GM18519 (cell line): Measurements from ENCODE around the gene SPDYE18.
"Not testable (repeated sequence)": the region's sequence is repeated elsewhere in the genome, so short reads cannot be mapped to it uniquely, and the experiment has no call there.

Experiments
- ATAC-seq: cut with Tn5 transposase; IDR thresholded peaks from one replicate; pipeline ENCODE4 v1.9.1; 2021; ENCODE audit warnings: mild to moderate bottlenecking, moderate library complexity; ENCODE audit not compliant: unreplicated experiment, low FRiP score

The SPDYE18 gene, protein sequence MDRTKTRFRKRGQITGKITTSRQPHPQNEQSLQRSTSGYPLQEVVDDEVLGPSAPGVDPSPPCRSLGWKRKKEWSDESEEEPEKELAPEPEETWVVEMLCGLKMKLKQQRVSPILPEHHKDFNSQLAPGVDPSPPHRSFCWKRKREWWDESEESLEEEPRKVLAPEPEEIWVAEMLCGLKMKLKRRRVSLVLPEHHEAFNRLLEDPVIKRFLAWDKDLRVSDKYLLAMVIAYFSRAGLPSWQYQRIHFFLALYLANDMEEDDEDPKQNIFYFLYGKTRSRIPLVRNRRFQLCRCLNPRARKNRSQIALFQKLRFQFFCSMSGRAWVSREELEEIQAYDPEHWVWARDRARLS

DNA sequence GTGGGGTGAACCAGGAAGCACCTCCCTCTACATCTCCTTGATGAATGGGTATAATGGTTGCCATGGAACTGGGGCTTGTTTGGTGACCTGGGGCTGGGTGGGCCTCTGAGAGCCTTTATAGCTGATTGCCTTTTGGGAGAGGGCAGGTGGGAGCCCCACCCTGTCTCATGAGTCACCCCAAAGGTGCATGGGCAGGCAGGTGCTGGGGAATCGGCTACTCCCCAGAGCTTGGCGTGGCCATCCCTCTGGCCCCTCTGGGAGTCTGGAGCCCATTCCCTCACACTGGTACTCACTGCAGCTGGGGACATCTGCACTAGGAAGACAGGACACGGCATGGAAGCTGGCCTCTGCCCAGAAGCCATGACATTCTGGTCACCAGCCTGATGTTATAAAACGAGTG is at the start of gene SPDYE18:
Gene SPDYE18 (minus strand): TSS at position 2 of the 400 bp plus-strand sequence. CDS start 2,046 bp downstream, outside the sequence.
- not testable (repeated sequence) for ATAC-seq

DNA sequence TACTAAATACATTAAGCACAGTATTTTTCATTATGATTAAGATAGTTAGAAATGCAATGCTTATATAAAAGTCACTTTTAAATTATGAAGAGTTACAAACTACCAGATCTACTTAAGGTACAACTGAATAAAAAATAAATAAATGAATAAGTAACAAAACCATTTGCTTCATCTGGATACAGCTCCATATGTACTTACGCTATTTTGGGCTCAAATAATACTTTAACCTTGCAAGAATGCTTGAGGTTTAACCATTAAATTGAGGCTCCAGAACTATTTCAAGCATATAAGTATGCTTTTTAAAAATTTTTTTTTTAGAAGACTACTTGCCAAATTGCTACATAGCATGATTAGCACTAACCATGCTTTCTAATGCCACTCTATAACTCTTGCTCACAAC is 46.0 kb upstream of the SPDYE18 start:
- not testable (repeated sequence) for ATAC-seq

DNA sequence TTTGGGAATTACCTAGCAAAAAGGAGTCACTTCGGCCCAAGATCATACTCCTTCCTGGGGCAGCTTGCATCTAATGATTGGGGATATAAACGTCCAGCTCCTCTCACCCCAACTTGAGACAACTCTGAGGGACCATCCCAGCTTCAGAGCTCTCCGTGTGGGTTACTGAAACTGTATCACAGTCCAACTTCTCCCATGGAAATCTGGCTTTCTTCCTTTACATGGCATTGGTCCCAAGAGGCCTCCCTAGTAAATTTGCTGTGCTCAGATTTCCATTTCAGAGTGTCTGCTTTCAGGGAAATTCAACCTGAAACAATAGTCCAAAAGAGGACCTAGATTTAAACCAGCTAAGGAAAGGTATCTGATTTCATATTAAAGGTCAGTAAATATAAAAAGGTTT is 45.3 kb upstream of the SPDYE18 start:
- not testable (repeated sequence) for ATAC-seq

DNA sequence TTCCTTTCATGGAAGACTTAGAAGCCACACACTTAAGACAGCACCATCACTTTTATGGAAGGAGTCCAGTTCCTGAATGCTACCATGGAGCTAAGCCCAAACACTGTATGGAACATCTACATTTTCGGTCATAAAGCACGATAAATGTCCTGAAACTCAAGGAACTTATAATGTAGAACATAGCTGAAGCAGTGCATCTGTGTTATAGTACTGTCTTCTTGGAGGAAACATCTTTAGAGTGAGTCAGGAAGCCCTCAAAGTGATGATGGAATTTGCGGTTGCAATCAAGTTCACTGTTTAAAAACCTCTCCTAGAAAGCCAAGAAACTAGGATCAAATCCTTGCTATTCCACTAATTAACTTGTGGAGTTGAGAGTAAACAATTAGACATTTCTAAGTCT is 43.5 kb upstream of the SPDYE18 start:
- ATAC-seq = not testable (repeated sequence)

DNA sequence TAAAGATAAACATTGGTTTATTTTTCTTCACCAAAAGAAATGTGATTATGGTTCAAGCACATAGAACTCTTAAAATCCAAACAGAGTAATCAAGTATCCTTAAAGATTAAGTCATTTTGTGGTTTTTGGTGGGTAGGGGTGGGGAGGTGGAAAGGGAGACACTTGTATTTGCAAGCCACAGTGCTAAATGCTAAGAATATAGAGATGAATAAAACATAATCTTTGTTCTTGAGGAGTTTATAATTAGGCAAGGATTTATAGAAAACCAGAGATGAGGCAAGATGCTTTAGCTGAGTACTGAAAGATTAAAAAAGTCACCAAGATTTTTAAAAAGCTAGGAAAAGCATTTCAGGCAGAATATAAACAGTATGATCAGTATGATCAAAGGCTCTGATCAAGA is 40.3 kb upstream of the SPDYE18 start:
- ATAC-seq = not testable (repeated sequence)

DNA sequence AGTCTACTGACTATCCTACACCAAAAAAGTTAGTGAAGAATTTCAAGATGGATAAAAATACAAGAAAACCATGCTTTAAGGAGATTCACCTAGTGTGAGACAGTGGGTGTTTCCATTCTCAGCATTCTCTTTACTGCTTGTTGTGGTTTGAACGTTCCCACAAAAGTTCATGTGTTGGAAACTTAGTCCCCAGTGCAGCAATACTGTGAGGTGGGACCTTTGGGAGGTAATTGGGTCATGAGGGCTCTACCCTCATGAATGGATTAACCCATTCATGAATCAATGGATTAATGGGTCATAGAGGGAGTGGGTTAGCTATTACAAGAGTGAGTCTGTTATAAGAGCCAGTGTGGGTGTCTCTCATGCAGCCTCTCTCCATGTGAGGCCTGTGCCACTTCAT is 38.8 kb upstream of the SPDYE18 start:
- ATAC-seq = not testable (repeated sequence)

DNA sequence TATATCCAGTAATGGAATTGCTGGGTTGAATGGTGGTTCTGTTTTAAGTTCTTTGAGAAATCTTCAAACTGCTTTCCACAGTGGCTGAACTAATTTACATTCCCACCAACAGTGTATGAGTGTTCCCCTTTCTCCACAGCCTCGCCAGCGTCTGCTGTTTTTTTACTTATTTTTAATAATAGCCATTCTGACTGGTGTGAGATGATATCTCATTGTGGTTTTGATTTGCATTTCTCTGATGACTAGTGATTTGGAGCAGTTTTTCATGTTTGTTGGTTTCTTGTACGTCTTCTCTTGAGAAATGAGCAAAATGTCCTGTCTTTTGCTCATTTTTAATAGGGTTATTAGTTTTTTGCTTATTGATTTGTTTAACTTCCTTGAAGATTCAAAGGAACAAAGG is 38.1 kb upstream of the SPDYE18 start:
- ATAC-seq = not testable (repeated sequence)

DNA sequence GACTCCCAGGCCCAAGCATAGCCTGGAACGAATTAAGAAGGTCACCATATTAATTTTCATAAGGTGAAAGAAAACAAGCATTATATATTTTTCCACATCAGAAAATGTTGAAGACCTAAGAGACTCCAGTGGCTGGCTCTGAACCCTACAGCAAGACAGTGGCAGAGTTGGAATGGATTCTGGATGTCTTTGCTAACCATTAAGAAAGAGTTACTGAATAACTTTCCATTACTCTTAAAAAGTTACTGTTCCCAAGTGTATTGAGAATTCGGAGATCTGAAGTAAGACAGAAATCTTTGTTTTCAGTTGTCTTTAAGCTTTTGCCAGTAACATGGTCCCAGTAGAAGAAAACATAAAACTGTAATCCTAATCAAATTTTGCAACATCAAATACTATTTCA is 29.9 kb upstream of the SPDYE18 start:
- not testable (repeated sequence) for ATAC-seq

DNA sequence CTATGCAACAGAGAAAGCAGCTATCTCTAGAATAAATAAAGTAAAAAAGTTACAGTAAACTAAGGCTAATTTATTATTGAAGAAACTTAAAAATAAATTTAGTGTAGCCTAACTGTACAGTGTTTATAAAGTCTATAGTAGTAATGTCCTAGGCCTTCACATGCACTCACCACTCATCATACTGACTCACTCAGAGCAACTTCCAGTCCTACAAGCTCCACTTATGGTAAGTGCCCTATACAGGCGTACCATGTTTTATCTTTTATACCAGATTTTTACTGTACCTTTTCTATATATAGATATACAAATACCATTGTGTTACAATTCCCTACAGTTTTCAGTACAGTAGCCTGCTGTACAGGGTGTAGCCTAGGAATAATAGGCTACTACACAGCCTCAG is 19.8 kb upstream of the SPDYE18 start:
- ATAC-seq = not testable (repeated sequence)

DNA sequence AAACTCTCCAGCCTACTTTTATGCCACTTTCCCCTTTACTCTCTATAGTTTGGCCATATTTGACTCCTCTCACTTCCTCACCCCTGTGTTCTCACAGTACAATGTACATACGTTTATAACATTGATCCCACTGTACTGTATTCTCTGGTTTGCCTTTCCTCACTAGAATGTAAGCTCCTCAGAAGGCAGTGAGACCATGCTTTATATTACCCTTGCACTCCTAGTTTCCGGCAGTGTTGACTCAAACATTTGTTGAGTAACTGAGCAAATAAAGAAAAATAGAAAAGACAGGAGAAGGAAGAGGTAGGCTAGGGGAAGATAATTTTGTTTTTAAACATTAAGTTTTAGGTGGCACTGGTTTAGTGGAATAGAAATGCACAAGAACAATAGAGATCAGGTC is 17.9 kb upstream of the SPDYE18 start:
- ATAC-seq = not testable (repeated sequence)

DNA sequence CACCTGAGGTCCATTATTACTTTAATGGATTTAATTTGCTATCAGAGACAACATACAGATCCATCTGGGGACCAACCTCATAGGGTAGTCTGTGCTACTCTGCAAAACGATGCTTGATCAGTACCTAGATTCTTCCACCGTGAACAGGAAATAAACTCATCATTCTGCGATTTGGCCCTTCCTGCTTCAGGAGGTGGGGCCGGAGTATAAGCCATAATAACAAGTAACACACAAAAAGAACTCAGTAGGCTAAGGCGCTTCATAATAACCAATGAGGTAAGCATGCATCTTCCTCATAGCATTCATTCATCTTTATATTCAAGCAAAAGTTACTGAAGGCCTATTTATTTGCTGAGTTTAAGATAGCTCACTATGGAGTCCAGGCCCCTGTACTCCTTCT is 17.3 kb upstream of the SPDYE18 start:
- not testable (repeated sequence) for ATAC-seq

DNA sequence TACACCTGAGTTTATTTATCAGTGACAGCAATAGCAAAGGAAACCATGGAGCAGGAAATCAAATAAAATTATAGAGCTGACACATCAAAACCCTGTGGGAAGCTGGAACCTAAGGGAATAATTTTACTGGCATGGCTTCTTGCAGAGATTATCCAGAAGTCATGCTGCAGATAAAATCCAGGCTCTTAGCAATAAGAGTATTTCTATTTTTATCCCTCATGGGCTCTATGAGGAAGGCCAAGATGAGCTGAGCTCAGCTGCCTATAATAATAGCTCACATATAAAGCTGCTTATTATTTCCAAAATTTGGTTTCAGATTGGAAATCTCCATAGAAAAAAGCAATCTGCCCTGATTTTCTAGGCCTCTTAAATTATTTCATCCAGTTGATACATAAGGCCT is 16.8 kb upstream of the SPDYE18 start:
- ATAC-seq = not testable (repeated sequence)

DNA sequence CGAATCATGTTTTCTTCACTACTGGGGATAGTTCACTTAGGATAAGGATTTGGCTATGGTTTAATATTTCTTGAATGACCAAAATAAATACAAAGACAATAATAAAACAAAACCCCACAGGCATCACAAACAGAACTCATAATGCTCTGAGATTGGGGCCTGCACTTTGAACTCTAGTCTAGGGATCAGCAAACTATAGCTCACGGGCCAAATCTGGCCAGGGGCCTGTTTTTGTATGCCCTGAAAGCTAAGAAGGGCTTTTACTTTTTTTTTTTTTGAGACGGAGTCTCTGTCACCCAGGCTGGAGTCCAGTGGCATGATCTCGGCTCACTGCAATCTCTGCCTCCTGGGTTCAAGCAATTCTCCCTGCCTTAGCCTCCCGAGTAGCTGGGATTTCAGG is 14.7 kb upstream of the SPDYE18 start:
- not testable (repeated sequence) for ATAC-seq

DNA sequence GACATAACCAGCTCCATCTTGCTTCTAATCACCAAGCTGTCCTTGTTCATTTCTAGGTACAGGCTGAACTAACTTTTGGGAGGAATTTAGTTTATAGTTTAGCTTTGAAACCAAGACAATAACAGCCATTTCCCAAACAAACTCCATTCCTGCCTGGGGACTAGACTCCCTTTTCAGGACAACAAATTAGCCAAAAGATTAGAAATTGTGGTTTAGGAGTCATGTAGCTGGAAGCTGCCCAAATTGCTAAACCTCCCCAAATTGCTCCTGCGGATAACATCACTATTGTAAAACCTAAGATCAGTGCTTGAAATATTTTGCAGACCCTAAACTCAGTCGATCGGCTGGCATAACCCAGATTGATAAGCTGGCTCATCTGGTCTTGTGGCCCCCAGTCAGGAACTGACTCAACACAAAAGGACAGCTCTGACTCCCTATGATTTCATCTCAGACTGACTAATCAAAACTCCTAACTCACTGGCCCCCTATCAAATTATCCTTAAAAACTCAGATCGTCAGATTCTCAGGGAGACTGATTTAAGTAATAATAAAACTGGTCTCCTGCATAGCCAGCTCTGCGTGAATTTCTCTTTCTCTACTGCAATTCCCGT is 12.5 kb upstream of the SPDYE18 start:
- ATAC-seq = not testable (repeated sequence)

DNA sequence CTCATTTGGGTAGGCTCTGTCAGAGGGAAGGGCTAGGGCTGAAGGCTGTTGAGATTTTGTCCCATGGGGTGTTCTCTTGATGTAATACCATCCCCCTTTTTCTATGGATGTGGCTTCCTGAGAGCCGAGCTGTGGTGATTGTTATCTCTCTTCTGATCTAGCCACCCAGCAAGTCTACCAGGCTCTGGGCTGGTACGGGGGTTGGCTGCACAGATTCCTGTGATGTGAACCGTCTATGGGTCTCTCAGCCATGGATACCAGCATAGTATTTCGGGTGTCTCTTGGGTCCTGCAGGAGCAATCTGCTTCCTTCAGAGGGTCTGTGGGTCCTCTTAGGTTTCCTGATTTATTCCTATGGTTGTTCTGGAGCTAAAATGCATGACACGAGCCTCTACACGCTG is 8.8 kb upstream of the SPDYE18 start:
- not testable (repeated sequence) for ATAC-seq

DNA sequence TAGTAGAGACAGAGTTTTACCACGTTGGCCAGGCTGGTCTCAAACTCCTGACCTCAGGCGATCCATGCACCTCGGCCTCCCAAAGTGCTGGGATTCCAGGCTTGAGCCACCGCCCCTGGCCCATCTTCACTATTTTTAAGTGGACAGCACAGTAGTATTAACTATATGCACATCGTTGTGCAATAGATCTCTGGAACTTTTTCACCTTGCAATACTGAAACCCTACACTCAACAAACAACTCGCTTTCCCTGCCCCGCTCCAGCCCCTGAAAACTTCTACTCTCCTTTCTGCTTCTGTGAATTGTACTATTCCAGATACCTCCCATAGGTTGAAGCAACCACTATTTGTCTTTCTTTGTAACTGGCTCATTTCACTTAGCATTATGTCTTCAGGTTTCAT is 3.5 kb upstream of the SPDYE18 start:
- ATAC-seq = not testable (repeated sequence)

DNA sequence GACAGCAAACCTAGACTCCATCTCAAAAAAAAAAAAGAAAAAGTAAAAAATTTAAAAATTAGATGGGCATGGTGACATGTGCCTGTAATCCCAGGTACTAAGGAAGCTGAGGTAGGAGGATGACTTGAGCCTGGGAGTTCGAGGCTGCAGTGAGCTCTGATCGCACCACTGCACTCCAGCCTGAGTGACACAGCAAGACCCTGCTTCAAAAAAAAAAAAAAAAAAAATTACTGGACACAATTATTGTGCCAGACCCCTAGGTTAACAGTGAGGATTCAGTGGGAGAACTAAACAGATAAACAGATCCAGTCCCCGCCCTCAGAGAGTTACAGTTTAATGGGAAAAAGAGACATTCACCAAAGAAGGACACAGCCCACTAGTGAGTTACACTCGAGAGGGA is 1.4 kb upstream of the SPDYE18 start:
- ATAC-seq = not testable (repeated sequence)

DNA sequence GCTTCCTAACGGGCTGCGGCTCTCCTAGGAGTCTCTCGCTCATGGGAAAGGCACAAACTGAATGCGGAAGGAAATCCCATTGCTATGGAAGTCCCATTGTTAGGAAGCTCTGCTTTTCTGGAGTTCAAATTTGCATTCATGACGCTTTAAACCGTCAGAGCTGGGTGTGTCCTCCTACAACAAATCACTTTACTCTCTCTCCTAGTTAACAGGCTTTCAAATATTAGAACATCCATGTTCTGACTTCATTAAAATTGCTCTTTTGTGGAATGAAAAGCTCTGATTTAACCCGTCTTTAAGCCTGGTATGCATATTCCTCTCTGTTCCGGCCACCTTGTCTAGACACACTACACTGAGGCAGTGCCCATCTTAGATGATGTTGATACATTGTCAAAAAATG is 30.1 kb downstream of the SPDYE18 start, which contains the start of gene SPDYE17:
Gene SPDYE17 (minus strand): TSS at position 101 of the 400 bp plus-strand sequence. CDS start 1,791 bp downstream, outside the sequence.
- ATAC-seq = not testable (repeated sequence)

DNA sequence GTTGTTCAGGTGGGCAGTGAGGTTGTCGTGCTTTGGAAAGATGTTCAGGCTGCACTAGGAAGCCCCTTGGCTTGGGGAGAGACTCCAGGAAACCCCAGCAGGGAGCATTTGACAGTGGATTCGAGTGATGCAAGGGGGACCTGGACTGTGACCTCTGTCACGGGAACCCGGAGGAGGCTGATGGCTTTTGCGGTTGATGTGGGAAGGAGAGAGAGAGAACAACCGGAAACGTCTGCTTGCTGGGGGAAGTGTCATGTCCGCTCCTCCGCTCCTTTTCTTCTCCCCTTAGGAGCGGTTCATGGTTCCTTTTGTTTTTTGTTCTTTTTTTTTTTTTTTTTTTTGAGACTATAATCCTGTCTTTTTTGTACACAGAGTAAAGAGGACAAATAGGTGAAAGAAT is 36.0 kb downstream of the SPDYE18 start:
- ATAC-seq = not testable (repeated sequence)

DNA sequence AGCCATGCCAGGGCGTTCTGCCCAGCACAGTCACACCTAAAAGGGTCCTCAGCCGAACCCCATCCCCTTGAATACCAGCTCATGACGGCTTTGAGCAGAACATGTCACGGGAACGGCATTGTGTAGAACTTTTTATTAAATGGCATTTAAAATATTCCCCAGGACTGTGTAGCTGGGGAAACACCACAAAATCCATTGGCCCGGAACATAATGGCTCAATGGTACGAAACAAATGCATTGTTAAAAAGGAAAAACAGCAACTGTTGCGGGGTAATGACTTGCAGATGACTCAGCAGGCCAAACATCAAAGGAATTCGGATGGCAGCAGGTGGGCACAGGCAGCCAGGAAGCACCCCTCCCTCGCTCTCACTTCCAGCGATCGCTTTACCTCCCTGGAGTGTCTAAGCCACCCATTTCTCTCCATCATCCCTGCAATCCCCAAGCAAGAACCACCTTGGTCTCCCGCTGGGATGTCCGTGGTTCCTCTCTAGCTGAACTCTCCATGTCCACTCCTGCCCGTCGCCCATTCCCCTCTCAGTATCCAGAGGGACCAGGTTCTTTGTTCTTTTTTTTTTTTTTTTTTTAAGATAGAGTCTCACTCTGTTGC is 52.2 kb downstream of the SPDYE18 start:
- ATAC-seq = not testable (repeated sequence)

DNA sequence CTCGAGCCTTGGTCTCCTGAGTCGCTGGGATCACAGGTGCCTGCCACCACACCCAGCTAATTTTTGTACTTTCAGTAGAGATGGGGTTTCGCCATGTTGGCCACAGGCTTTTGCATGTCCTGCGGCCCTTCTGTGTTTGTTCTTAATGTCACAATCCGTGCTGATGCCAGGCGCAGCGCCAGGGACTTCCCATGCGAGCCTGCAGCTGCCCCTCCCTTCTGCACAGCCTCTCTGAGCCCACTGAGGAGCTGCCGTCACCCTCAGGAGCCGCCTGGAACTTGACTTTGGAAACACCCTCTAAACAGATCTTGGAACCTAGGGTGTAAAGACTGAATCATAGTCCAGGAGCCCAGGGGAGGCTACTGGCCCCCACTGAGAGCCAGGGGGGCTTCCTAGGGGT is 54.4 kb downstream of the SPDYE18 start:
- ATAC-seq = not testable (repeated sequence)
